ENCODE measurements around the gene IGF1. TPM values are rescaled to one million over a fixed set of nuclear protein-coding genes. Genes with fewer than 3 reads are reported as not detected.

IGF1 gene
- total and polyA plus RNA-seq, 9 of the 15 experiments (the other 6 are each of a cell fraction or from before 2014, with no cell fraction given), result 3.7 to 13.9 (median 4.5) TPM

GRCh38 chr12:102480406-102480805 is at the start of gene IGF1 (continued):
- TF ChIP-seq ZNF592 (IDR thresholded peaks at IDR 0.05), result no peak
- TF ChIP-seq BDP1 (IDR thresholded peaks at IDR 0.05; ENCODE audit: insufficient read depth, insufficient read length), result no peak
- TF ChIP-seq ARID3B (CRISPR knock-in tag; IDR thresholded peaks at IDR 0.05; ENCODE audit: borderline replicate concordance), result no peak
- no peak for TF ChIP-seq KLF1 (tag; IDR thresholded peaks at IDR 0.05)
- TF ChIP-seq ZFP30 (CRISPR knock-in tag; IDR thresholded peaks at IDR 0.05; ENCODE audit: borderline replicate concordance), result no peak
- no peak for TF ChIP-seq ZBTB43 (CRISPR knock-in tag; IDR thresholded peaks at IDR 0.05)
- no peak for TF ChIP-seq ZBTB12 (CRISPR knock-in tag; IDR thresholded peaks at IDR 0.05)
- TF ChIP-seq ARHGAP35 (IDR thresholded peaks at IDR 0.05; ENCODE audit: partially characterized antibody), result no peak
- no peak for TF ChIP-seq RBBP5 (IDR thresholded peaks at IDR 0.05; ENCODE audit: borderline replicate concordance, insufficient read depth, low read length, poor library complexity, severe bottlenecking)
- TF ChIP-seq NFATC3 (IDR thresholded peaks at IDR 0.05), result no peak
- TF ChIP-seq ZBED1 (IDR thresholded peaks at IDR 0.05), result no peak
- TF ChIP-seq ZNF143 (CRISPR knock-in tag; IDR thresholded peaks at IDR 0.05), result no peak
- no peak for TF ChIP-seq MTF1 (CRISPR knock-in tag; IDR thresholded peaks at IDR 0.05; ENCODE audit: borderline replicate concordance)
- TF ChIP-seq SLC30A9 (CRISPR knock-in tag; IDR thresholded peaks at IDR 0.05), result no peak
- no peak for TF ChIP-seq MED1 (CRISPR knock-in tag; IDR thresholded peaks at IDR 0.05; ENCODE audit: borderline replicate concordance)
- no peak for TF ChIP-seq ETS2 (tag; IDR thresholded peaks at IDR 0.05; ENCODE audit: borderline replicate concordance, poor library complexity, severe bottlenecking)
- no peak for TF ChIP-seq ZNF239 (CRISPR knock-in tag; IDR thresholded peaks at IDR 0.05)
- TF ChIP-seq ATF7 (IDR thresholded peaks at IDR 0.05), result 0 out of 2 replicates have a peak, but pooled peaks have one; percentile 26
- no peak for TF ChIP-seq CBX5 (IDR thresholded peaks at IDR 0.05; ENCODE audit: borderline replicate concordance, low read depth)

Data from K562 (cell line).